Mammary epithelial cell (primary cell): ENCODE data around the gene MICAL3.

Experiments
- CTCF ChIP-seq, 2 donors: IDR thresholded peaks in 1 of 2; conservative IDR thresholded peaks in 1 of 2; 2 replicates each; pipeline ENCODE4 v1.5.1; 2011 to 2012; ENCODE audit warnings: inconsistent platforms in 2 of 2, low read length in 2 of 2, mild to moderate bottlenecking in 2 of 2, control low read depth in 1 of 2, low read depth in 1 of 2; ENCODE audit not compliant: insufficient read depth in 1 of 2; ENCODE audit errors: extremely low read depth in 1 of 2
- EZH2 ChIP-seq: IDR thresholded peaks from 2 replicates; pipeline ENCODE4 v1.6.1; 2012; ENCODE audit warnings: low read length, inconsistent platforms, borderline replicate concordance

- TF ChIP-seq CTCF (conservative IDR thresholded peaks at IDR 0.05 in 1 of 2, IDR thresholded peaks at IDR 0.05 in 1 of 2; ENCODE audit: extremely low read depth in 1 of 2, insufficient read depth in 1 of 2, low read depth in 1 of 2, low read length in 2 of 2) (no peak), EZH2 (no peak)
These were observed 254.7 kb downstream of the MICAL3 start for GRCh38 chr22:17769716-17770082.
